Stimulated activated CD4-positive, alpha-beta T cell treated with anti-CD3 and anti-CD28 coated beads, Interleukin-12 subunit alpha, Interleukin-12 subunit beta, amount 100 ng/mL, for 4 hours (primary cell): Measurements from ENCODE around the gene SLC45A1.
"Not testable (repeated sequence)": the region's sequence is repeated elsewhere in the genome, so short reads cannot be mapped to it uniquely, and the experiment has no call there.

ENCODE experiments used
- DNase-seq: peaks from one replicate; pipeline ENCODE4 v3.0.0-alpha.2; 2020

SLC45A1 gene

GRCh38 chr1:8371372-8371991 is 53.6 kb downstream of the SLC45A1 start:
- no peak for DNase-seq

- no peak for DNase-seq
Observed at GRCh38 chr1:8373125-8373524, 55.2 kb downstream of the SLC45A1 start.

- no peak for DNase-seq
Observed at GRCh38 chr1:8373581-8374241, 55.8 kb downstream of the SLC45A1 start.

- DNase-seq: no peak
Observed at GRCh38 chr1:8374356-8374755, 56.4 kb downstream of the SLC45A1 start.

GRCh38 chr1:8374812-8375211 is 56.9 kb downstream of the SLC45A1 start:
- DNase-seq: no peak

GRCh38 chr1:8376358-8376840 is 58.5 kb downstream of the SLC45A1 start:
- no peak for DNase-seq

GRCh38 chr1:8377271-8377981 is 59.5 kb downstream of the SLC45A1 start:
- DNase-seq: no peak

GRCh38 chr1:8378178-8378577 is 60.3 kb downstream of the SLC45A1 start:
- DNase-seq: no peak

- DNase-seq: no peak
Observed at GRCh38 chr1:8378981-8379470, 61.1 kb downstream of the SLC45A1 start.

- DNase-seq: no peak
Observed at GRCh38 chr1:8379513-8380186, 61.7 kb downstream of the SLC45A1 start.

- not testable (repeated sequence) for DNase-seq
Observed at GRCh38 chr1:8380310-8380709, 62.4 kb downstream of the SLC45A1 start.

- no peak for DNase-seq
Observed at GRCh38 chr1:8381618-8382017, 63.7 kb downstream of the SLC45A1 start.

GRCh38 chr1:8382051-8382505 is 64.2 kb downstream of the SLC45A1 start:
- DNase-seq: no peak

GRCh38 chr1:8382608-8383505 is 64.9 kb downstream of the SLC45A1 start:
- no peak for DNase-seq

GRCh38 chr1:8384088-8384487 is 66.2 kb downstream of the SLC45A1 start:
- no peak for DNase-seq

GRCh38 chr1:8384577-8384976 is 66.7 kb downstream of the SLC45A1 start:
- no peak for DNase-seq

GRCh38 chr1:8386247-8386646 is 68.3 kb downstream of the SLC45A1 start:
- no peak for DNase-seq

- DNase-seq: no peak
Observed at GRCh38 chr1:8388732-8389562, 71.0 kb downstream of the SLC45A1 start.

GRCh38 chr1:8389958-8390535 is 72.1 kb downstream of the SLC45A1 start:
- DNase-seq: no peak

GRCh38 chr1:8390707-8391106 is 72.8 kb downstream of the SLC45A1 start:
- DNase-seq: no peak

GRCh38 chr1:8392522-8392921 is 74.6 kb downstream of the SLC45A1 start:
- no peak for DNase-seq
